Activated CD8-positive, alpha-beta T cell treated with anti-CD3 and anti-CD28 coated beads, Interleukin-2, amount 10 ng/mL, durations not matched to agents 7 days and 5 days (primary cell): Measurements from ENCODE around the gene BNC1. TPM values are rescaled to one million over a fixed set of nuclear protein-coding genes. Genes with fewer than 3 reads are reported as not detected.

Source experiments
- ATAC-seq: fragments of 150-1000 bp; cut with Tn5 transposase; one replicate; pipeline ENCODE4 v1.10.0; 2021; ENCODE audit warnings: moderate library complexity
- CTCF ChIA-PET: fragments of 350-600 bp; sonication (Branson Sonifier 250); formaldehyde crosslinking; loops from one replicate; lab custom pipeline; 2021; ENCODE audit warnings: antibody characterized with exemption; lab: Charles Lee
- POLR2A ChIA-PET: fragments of 350-600 bp; sonication (Branson Sonifier 250); formaldehyde crosslinking; loops from one replicate; lab custom pipeline; 2021; ENCODE audit warnings: antibody characterized with exemption; lab: Charles Lee
- DNase-seq: peaks from one replicate; pipeline ENCODE4 v3.0.0-alpha.2; 2020
- H3K27ac Mint-ChIP-seq: one replicate; pipeline ENCODE4 v1.8.0; 2021; ENCODE audit warnings: mild to moderate bottlenecking, mixed read lengths
- H3K27me3 Mint-ChIP-seq: one replicate; pipeline ENCODE4 v1.8.0; 2021; ENCODE audit warnings: low read depth, mixed read lengths
- H3K36me3 Mint-ChIP-seq: one replicate; pipeline ENCODE4 v1.8.0; 2021; ENCODE audit warnings: low read depth, mixed read lengths
- H3K4me1 Mint-ChIP-seq: one replicate; pipeline ENCODE4 v1.8.0; 2021; ENCODE audit warnings: low read depth, mixed read lengths
- H3K4me3 Mint-ChIP-seq: one replicate; pipeline ENCODE4 v1.8.0; 2021; ENCODE audit warnings: mild to moderate bottlenecking, mixed read lengths
- H3K9me3 Mint-ChIP-seq: one replicate; pipeline ENCODE4 v1.8.0; 2022; ENCODE audit warnings: mixed read lengths; ENCODE audit not compliant: insufficient read depth
- total RNA-seq, 2 experiments: library from RNA; stranded (reverse); gene quantifications; one replicate each; pipeline ENCODE4 v1.2.3, GENCODE V29; 2021

The BNC1 gene, protein sequence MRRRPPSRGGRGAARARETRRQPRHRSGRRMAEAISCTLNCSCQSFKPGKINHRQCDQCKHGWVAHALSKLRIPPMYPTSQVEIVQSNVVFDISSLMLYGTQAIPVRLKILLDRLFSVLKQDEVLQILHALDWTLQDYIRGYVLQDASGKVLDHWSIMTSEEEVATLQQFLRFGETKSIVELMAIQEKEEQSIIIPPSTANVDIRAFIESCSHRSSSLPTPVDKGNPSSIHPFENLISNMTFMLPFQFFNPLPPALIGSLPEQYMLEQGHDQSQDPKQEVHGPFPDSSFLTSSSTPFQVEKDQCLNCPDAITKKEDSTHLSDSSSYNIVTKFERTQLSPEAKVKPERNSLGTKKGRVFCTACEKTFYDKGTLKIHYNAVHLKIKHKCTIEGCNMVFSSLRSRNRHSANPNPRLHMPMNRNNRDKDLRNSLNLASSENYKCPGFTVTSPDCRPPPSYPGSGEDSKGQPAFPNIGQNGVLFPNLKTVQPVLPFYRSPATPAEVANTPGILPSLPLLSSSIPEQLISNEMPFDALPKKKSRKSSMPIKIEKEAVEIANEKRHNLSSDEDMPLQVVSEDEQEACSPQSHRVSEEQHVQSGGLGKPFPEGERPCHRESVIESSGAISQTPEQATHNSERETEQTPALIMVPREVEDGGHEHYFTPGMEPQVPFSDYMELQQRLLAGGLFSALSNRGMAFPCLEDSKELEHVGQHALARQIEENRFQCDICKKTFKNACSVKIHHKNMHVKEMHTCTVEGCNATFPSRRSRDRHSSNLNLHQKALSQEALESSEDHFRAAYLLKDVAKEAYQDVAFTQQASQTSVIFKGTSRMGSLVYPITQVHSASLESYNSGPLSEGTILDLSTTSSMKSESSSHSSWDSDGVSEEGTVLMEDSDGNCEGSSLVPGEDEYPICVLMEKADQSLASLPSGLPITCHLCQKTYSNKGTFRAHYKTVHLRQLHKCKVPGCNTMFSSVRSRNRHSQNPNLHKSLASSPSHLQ
- total RNA-seq = not detected

DNA sequence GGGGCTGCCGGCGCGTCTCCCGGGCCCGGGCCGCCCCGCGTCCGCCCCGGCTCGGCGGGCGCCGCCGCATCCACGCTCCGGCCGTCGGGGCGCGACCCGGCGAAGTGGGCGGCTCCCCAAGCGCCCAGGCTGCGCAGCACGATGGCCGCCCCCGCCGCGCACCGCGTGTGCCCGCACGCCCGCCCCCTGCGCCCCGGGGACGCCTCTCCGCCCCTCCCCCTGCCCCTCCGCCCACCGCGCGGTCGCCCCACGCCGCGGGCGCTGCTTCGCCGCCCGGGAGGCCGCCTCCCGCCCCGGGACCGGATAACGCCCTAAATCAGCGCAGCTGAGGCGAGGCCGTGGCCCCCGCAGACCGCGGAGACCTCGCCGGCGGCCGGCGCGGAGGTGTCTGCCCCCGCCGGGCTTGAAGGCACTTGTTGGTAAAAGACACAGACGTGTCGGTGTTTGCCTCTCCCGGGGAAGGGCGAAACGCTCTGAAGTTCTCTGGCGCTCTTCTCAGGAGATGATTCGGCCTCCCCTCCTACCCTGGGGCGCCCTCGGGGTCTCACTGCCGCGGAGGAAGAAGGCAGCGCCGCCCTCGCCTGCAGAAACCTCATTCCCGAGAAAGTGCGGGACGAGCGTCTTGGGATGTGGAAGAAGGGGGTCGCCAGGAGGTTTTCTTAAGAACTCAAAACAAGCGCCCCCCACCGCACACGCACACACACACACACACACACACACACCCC is at the start of gene BNC1:
Gene BNC1 (minus strand): TSS at position 106 of the 725 bp plus-strand sequence. CDS start 36 bp downstream, at position 70.
- peaks cover 61% of the 10 kb centered on the region for H3K27me3 Mint-ChIP-seq
- ChIA-PET POLR2A (no interaction called here), CTCF (no interaction called here)

DNA sequence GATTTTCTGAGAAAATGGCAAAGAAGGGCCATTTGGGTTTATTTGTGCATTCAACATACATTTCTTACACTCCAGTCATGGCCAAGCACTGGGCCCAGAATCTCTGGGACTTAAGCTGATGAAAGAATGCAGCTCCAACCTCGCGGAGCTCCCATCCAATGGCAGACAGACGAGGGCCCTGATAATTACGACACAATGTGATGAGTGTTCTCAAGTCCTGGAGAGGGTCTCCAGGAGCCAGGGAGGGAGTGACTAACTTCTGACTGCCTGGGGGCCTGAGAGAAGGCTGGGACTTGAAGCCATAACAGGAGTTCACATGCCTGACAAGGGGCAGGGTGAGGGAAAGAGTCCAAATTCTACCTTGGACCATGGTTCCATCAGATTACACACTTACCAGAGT is 42.6 kb upstream of the BNC1 start:
- Mint-ChIP-seq H3K9me3 (no peaks in the 10 kb centered on the region), H3K4me3 (no peak overlapping the region), H3K27ac (no peak overlapping the region), H3K36me3 (no peaks in the 10 kb centered on the region), H3K27me3 (peaks cover 2% of the 10 kb centered on the region), H3K4me1 (no peaks in the 10 kb centered on the region)
- CTCF ChIA-PET = no interaction called here
- DNase-seq (no peak), ATAC-seq (no peak)
- POLR2A ChIA-PET = no interaction called here

More for the DNA sequence above, at the start of gene BNC1:
- ATAC-seq = peak; percentile 49
- Mint-ChIP-seq H3K4me3 (peak within 1 kb of the TSS; percentile 50), H3K27ac (no peak within 1 kb of the TSS), H3K36me3 (no peaks in the 10 kb centered on the region), H3K4me1 (peaks cover 8% of the 10 kb centered on the region), H3K9me3 (no peaks in the 10 kb centered on the region)
- no peak for DNase-seq

DNA sequence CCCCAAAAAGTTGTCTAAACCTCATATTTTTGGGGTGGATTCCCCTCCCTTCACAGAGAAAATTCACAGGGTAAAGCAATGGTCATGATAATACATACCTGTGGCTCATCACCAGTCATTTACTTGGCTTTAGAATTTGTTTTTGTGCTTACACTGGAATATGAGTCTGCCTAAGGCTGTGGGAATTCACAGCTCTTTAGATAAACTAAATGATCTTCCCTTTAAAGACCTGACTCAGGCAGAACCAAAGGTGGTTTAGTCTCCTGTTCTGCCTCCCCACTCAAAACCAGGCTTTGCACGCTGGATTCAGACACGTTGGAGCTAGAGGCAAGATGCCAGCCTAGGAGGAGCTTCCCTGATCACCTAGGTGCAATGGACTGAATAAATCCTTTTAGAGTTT is 40.3 kb upstream of the BNC1 start:
- ChIA-PET CTCF (no interaction called here), POLR2A (no interaction called here)
- Mint-ChIP-seq H3K4me3 (no peak overlapping the region), H3K4me1 (no peaks in the 10 kb centered on the region), H3K9me3 (no peaks in the 10 kb centered on the region), H3K27ac (no peak overlapping the region), H3K36me3 (no peaks in the 10 kb centered on the region), H3K27me3 (peaks cover 8% of the 10 kb centered on the region)
- ATAC-seq (no peak), DNase-seq (no peak)

DNA sequence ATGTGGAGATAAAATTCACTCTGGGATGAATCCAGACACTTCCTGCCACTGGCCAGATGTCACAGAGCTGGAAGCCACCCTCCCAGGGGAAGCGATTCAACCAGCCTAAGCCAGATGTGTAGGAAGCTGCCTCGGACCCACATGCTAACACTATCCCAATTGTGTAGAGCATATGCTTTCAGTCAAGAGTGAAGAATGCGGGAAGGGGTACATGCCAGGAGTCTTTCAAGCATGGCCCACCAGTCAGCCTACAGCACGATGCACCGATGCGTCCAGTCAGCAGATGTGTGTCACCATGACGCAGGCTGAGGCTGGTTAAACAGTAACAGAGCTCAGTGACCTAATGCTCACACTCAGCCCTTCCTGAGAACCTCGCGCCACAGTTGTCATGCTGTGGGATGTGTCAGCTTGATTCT is 38.8 kb upstream of the BNC1 start:
- ATAC-seq (no peak), DNase-seq (no peak)
- Mint-ChIP-seq H3K4me1 (no peaks in the 10 kb centered on the region), H3K4me3 (no peak overlapping the region), H3K36me3 (no peaks in the 10 kb centered on the region), H3K27ac (no peak overlapping the region), H3K9me3 (no peaks in the 10 kb centered on the region), H3K27me3 (peaks cover 9% of the 10 kb centered on the region)
- POLR2A ChIA-PET = no interaction called here
- CTCF ChIA-PET = no interaction called here

DNA sequence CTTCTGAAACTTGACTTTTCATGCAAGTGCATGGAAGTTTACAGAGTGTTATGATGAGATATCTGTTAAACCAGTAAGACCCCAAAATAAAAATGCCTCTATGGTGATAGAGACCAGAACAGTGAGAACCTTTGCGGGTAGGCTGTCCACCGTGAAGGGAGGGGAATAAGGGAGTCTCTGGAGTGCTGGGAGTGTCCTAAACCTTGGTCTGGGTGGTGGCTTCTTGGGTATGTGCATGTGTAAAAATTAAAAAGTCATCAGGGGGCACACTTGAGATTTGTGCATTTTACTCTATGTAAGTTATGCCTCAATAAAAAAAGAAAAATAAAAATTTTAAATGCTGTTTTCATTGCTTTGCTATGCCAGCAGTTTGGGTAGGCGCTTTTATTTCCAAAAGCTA is 38.2 kb upstream of the BNC1 start:
- Mint-ChIP-seq H3K9me3 (no peaks in the 10 kb centered on the region), H3K27ac (no peak overlapping the region), H3K36me3 (no peaks in the 10 kb centered on the region), H3K27me3 (peaks cover 12% of the 10 kb centered on the region), H3K4me1 (no peaks in the 10 kb centered on the region), H3K4me3 (no peak overlapping the region)
- ATAC-seq (no peak), DNase-seq (no peak)
- POLR2A ChIA-PET = no interaction called here
- CTCF ChIA-PET = no interaction called here

DNA sequence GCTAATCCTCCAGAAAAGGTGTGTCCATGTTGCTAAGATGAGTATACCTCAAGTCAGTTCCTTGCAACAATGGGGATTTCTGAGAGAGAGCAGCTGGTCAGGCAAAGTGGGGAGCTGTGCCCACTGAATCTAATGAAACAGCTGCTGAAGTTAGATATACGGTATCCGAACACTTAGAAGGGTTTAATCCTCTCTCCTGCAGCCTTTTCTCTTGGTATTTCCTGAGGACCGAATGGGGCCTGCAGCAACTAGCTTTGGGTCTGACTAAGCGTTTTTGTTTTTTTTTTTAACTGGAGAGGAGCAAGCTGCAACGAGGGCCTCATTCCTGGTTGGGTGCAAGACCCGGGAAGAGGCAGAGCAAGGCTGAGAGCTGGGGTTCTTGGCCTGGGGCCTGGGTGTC is 37.6 kb upstream of the BNC1 start:
- Mint-ChIP-seq H3K27ac (no peak overlapping the region), H3K9me3 (no peaks in the 10 kb centered on the region), H3K36me3 (no peaks in the 10 kb centered on the region), H3K27me3 (peaks cover 14% of the 10 kb centered on the region), H3K4me1 (no peaks in the 10 kb centered on the region), H3K4me3 (no peak overlapping the region)
- DNase-seq (no peak), ATAC-seq (no peak)
- ChIA-PET CTCF (no interaction called here), POLR2A (no interaction called here)

DNA sequence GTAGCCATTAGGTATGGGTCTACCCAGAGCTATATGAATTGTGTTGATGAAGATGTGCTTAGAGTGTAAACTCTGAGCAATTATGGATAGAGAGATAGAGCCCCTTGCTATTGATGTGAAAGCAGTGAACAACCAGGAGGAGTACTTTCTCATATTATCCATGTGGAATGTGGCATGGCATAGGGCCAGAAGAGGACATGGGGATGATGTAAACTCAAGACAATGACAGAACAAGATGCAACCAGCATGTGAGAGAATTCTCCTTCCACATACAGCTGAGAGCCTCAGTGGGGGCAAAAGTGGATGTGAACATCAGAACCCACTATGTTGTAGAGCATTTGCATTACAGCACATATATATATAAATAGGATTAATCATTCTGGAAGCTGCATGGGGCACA is 36.4 kb upstream of the BNC1 start:
- Mint-ChIP-seq H3K4me3 (no peak overlapping the region), H3K9me3 (no peaks in the 10 kb centered on the region), H3K36me3 (no peaks in the 10 kb centered on the region), H3K27me3 (peaks cover 14% of the 10 kb centered on the region), H3K27ac (no peak overlapping the region), H3K4me1 (no peaks in the 10 kb centered on the region)
- no peak for DNase-seq
- ChIA-PET CTCF (no interaction called here), POLR2A (no interaction called here)
- ATAC-seq = no peak

DNA sequence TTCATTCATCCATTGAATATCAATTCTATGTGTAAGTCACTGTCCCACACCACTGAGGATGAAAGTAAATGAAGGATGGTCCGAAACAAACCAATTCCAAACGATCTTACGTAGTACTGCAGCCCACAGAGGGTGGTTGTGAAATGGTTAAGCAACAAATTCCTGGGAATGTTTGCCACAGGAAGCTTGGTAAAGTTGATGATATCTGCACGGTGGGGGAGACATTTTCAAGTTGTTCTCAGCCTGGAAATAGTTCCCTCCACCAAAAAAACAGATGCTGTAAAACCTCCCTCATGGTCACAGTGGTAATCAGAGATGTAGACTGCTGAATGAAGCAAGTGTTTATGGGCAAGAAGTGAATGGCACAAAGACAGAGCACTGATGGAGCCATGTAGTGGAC is 35.9 kb upstream of the BNC1 start:
- H3K36me3 Mint-ChIP-seq = no peaks in the 10 kb centered on the region
- no peaks in the 10 kb centered on the region for H3K4me1 Mint-ChIP-seq
- ATAC-seq (no peak), DNase-seq (no peak)
- CTCF ChIA-PET = no interaction called here
- no peaks in the 10 kb centered on the region for H3K9me3 Mint-ChIP-seq
- no peak overlapping the region for H3K27ac Mint-ChIP-seq
- H3K27me3 Mint-ChIP-seq = peaks cover 14% of the 10 kb centered on the region
- H3K4me3 Mint-ChIP-seq = no peak overlapping the region
- POLR2A ChIA-PET = no interaction called here

DNA sequence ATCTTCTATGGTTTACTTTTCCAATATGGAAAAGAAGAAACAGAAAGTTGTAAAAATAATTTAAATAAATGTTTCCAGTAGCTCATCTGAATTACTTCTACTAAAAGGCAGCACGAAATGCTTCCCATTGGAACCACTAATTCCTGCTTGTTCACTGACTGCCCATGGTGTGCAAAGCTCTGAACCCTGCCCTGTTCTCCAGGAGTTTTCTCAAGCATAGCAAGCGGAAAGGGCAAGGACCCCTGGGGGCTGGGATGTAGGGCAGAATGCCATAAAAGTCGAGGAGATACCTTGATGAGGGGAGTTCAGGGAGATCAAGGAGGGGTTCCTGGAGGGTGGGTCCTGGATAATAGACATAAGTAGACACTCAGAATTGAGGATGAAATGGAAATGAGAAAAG is 35.3 kb upstream of the BNC1 start:
- Mint-ChIP-seq H3K36me3 (no peaks in the 10 kb centered on the region), H3K27ac (no peak overlapping the region), H3K4me3 (no peak overlapping the region), H3K4me1 (no peaks in the 10 kb centered on the region), H3K27me3 (peaks cover 14% of the 10 kb centered on the region), H3K9me3 (no peaks in the 10 kb centered on the region)
- ChIA-PET POLR2A (no interaction called here), CTCF (no interaction called here)
- DNase-seq (no peak), ATAC-seq (no peak)

DNA sequence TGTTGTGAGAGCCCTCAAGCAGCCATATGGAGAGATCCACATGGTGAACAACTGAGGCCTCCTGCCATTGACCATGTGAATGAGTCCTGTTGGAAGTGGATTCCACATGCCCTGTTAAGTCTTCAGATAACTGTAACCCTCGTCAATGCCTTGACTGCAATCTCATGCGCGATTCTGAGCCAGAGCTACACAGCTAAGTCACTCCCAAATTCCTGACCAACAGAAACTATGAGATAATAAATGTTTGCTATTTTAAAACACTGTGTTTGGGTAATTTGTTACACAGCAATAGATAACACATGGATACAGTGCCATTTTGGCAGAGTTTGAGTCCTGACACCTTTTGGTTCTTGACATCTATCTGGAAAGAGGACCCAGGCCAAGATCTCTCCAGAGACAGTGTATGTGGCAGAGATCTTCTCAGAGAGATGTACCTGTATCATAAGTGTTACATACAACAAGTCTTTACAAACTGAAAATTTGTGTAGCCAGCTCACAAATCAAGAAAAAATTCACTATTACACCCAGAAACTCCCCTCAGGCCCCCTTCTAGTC is 34.5 kb upstream of the BNC1 start:
- no peaks in the 10 kb centered on the region for H3K9me3 Mint-ChIP-seq
- H3K4me1 Mint-ChIP-seq = no peaks in the 10 kb centered on the region
- H3K36me3 Mint-ChIP-seq = no peaks in the 10 kb centered on the region

DNA sequence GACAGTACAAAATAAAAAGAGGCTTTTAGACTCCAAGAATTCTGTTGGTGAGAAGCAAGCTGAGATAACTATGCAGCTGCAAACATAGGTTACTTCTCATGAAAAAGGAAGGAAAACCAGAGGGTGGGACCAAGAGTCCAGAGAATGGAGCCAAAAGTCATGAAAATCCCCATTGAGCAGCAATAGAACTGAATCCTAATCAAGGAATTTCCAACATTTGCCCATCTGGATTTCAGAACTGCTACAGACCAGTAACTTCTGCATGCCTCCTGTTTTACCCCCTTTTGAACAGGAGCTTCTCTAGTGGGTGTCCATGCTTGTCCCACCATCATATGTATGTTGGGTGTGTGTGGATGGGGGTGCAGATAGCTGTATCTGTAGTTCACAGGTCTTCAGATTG is 33.6 kb upstream of the BNC1 start:
- Mint-ChIP-seq H3K36me3 (no peaks in the 10 kb centered on the region), H3K4me3 (no peak overlapping the region), H3K4me1 (no peaks in the 10 kb centered on the region), H3K9me3 (no peaks in the 10 kb centered on the region), H3K27ac (no peak overlapping the region), H3K27me3 (peaks cover 14% of the 10 kb centered on the region)
- ChIA-PET CTCF (no interaction called here), POLR2A (no interaction called here)
- no peak for ATAC-seq
- DNase-seq = no peak

More for the DNA sequence above, 34.5 kb upstream of the BNC1 start:
- Mint-ChIP-seq H3K27ac (no peak overlapping the region), H3K27me3 (peaks cover 14% of the 10 kb centered on the region), H3K4me3 (no peak overlapping the region)
- ChIA-PET CTCF (no interaction called here), POLR2A (no interaction called here)
- DNase-seq = no peak
- no peak for ATAC-seq
